HG03520 (cell line): ENCODE measurements around the gene PRKCA.

ENCODE experiments used
- ATAC-seq: cut with Tn5 transposase; IDR thresholded peaks from one replicate; pipeline ENCODE4 v1.9.1; 2021; ENCODE audit warnings: mild to moderate bottlenecking, moderate library complexity; ENCODE audit not compliant: unreplicated experiment

PRKCA gene

DNA sequence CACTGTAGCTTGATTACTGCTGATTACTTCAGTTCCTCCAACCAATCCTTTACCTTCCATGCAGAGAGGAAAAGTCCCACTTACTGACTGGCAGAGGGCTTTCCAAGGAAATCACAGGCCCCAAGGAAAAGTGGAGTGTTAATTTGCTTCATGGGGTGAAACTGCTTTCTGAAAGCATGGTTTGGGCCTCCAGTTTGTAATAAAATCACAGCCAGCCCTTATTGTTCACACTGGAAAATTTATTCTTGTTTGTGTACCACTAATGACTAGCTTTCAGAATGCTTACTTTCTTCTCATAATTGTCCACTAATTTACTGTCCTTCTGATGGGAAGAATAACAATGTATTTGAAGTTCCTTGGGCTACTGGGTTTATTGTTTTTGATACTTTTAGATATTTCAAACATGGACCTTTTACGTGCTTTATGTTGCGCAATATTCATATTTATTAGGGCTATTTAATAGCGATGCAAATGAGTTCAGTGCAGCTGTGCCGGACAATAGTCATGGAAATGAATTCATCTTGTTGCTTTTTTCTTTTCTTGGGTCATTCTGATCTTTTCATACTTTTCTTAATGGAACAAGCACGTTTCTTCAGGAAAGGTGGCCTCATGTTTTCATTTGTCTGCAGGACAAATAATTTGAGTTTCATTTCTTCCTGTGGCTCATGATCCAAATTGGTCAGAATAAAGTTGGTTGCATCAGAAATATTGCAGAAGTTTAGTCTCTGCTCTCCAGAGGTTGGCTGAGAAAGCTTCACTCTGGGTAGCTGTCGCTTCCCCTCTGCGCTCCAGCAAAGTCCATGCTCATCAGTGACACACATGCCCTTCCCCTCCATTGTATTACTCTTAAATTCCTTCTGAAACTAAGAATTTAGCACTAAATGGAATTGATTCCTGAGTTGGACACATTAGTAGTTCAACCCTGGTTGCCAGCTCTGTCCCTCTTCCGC lies 128.7 kb downstream of the PRKCA start:
- no peak for ATAC-seq

DNA sequence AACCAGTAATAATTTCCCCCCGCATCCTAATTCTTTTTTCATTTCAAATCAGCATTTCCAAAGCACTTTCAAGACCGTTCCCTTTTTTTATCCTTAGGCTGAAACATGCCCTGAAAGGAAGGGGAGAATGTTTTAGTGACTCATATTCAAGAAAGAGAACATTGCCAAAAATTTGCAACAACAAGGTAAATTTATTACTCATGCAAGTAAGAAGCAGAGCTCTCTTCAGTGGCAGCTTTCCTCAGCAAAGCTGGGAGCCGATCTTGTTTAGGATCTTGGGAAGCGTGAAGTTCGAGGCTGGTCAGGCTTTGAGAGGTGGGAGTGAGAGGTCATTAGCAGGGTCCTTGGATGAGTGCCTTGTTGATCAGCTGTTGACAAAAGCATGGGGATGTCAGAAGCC lies 129.5 kb downstream of the PRKCA start:
- ATAC-seq, result no peak

DNA sequence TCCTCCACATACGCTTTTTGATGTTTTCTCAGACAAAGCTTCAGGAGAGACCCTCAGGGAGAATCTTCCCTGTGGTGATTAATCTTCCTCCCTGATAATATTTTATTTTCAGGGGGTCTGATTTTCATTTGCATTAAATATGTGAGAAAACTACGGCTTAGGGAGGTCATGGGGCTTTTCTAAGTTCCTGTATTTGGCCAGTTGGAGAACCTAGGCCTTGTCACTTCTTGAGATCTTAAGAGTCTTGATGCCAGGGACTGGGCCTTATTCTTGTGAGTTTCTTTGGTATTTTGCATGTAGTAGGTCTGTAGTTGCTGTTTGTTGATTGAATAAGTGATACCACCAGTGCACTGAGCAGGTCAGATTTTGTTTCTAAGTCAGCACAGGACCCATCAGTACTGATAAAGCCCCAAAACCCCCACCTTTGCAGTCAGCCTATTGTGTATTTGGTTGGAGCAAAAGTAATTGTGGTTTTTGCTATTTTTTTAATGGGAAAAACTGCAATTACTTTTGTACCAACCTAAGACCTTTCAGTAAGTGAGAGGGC lies 130.1 kb downstream of the PRKCA start:
- ATAC-seq, result no peak

DNA sequence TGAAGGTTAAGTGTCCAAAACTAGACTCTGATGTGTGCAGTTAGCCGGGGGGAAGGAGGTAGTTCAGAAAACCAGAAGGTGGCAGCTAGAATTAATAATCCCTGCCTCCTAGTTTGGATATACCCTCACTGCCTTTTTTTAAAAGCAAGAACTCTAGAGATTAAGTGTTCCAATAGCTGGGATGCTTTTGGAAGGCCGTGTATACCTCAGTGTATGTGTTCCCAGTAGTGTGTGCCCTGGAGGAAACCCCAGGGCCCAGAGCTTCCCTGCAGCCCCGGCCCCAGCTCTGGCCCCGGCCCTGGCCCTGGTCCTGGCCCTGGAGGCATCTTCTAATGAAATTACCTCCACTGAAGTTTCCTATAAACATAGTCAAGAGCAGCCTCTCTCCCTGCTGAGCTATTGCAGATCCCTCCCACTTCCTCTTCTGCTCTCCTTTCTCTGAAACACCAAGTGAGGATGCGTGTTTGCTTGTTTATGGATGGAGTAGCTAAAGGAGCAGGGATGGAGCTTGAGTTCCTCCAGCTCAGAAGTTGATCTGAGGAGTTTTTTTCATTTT lies 130.7 kb downstream of the PRKCA start:
- no peak for ATAC-seq

DNA sequence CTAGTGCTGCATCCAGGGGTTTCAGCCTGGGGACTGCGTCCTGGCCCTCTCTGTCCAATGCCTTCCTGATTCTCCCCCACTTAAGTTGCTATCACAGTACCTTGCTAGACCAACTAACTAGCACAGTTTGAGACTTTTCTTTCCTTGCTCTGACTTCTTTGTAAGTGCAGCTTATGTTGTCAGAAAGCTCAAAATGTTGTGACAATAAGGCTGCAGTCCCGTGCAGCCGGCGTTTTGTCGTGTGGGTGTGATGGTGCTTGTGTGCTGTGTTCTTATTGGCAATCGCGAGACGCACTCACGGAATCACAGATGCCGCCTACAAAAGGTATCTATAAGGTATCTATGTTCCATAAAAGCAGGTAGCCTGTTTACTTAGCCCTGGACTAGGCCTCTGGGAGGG lies 132.8 kb downstream of the PRKCA start:
- no peak for ATAC-seq

- no peak for ATAC-seq
Measured at GRCh38 chr17:66436631-66437030, 134.2 kb downstream of the PRKCA start.

DNA sequence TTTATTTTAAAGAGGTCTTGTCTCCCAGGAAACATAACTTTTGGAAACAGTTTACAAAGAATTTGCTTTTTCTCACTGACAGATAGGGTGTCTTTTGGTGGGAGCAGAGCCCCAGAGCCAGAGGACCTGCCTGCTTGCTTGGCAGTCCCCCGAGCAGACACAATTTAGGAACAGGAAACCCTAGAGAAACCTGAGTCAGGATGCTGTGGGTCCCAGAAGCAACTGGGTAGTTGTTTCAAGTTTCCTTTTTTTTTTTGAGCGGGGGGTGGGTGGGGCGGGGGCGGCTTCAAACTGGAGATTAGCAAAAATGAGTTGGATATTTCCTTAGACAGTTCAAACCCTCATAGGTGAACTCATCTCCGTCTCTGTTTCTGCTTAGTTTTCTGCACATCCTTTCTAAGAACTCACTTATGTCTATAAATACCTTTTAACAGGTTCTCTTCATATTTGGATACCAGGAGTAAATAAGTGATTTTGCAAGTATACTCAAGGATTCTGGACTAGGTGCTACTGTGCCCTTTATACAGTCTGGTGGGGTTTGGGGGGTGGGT lies 135.1 kb downstream of the PRKCA start:
- no peak for ATAC-seq

DNA sequence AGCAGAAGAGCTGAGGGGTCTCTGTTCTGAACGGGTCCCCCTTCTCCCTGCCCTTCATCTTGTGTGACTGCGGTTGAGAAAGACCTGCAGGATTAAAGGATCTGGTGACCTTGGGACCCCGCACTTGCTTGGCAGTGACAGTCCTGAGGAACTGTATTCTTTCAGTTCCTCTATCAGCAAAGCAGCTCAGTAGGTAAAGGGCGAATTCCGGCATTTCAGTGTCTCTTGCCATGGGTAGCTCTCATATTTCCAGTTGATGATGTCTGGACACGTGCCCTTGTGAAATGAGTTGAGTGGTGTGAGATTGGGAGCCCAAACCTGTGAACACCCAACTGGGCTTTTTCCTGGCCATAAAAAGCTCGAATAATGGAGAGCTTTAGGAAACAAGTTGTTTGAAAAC lies 135.7 kb downstream of the PRKCA start:
- ATAC-seq, result no peak

DNA sequence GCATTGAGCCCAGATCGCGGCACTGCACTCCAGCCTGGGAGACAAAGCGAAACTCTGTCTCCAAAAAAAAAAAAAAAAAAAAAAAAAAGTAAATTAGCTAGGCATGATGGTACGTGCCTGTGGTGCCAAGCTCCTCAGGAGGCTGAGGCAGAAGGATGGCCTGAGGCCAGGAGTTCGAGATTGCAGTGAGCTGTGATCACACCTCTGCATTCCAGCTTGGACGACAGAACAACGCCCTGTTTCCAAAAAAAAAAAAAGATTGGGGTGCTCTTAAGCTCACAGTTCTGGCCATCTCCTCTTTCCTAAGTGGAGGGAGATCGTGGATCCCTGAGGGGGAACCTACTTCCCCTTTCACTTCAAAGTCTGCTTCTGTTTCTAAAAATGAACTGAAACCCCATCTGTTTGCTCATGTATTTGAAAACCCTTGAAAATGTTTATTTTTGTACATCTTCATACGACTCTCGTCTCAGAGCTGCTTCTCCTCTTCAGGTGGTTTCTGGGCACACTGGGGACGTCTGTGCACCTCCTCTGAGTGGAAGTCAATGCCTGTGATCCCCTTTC lies 138.8 kb downstream of the PRKCA start:
- ATAC-seq, result peak; percentile 74

DNA sequence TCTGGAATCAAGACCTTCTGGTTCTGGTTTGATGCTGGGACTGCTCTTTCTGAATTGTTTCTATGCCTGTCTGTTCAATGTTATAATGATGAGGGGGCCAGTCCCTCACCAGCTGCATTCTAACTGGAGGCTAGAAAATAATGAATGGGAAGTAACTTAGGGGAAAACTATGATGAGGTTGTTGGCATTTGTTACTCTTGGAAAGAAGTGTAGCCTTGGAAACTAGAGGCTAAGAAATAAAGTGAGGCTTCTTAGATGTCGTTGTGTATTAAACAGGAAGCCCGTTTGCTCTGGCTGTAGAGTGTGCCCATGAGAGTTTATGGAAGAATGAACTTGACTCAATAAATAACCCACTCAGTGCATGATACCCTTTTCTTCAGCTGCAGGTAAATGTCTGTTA lies 140.8 kb downstream of the PRKCA start:
- no peak for ATAC-seq

DNA sequence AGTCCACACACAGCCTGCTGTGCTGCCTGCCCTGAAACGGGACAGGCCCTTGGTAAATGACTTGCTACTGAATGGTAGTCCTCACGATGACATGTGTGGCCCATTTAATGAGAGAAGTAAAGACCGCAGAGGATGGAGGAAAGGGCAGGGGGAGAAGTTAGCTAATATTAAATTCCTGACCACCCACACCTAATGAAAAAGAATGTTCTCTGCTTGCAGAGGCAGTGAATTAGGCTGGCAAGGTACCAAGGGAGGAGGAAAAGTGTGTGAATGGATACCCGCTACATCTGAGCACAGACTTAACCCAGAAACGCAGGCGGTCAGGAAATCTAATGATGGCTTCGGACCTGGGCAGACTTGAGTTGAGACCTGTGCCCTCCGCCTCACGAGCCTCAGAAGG lies 141.2 kb downstream of the PRKCA start:
- ATAC-seq, result no peak

DNA sequence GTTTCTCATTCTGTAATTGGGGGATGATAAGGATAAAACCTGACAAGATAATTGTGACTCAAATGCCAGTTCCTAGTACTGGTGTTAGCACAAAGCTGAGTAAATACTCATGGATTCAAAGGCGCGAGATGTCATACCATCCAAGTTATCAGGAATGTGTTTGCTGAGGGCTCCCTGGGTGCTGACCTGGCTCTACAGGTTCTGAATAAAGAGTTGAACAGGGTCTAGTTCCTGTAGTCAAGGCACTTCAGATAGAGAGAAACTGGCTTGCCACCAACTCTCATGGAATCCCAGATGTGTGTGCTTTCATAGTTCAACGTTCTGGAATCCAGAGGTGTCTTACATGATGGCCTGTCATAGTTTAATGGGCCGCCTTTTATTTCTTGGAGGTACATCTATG lies 141.6 kb downstream of the PRKCA start:
- no peak for ATAC-seq

DNA sequence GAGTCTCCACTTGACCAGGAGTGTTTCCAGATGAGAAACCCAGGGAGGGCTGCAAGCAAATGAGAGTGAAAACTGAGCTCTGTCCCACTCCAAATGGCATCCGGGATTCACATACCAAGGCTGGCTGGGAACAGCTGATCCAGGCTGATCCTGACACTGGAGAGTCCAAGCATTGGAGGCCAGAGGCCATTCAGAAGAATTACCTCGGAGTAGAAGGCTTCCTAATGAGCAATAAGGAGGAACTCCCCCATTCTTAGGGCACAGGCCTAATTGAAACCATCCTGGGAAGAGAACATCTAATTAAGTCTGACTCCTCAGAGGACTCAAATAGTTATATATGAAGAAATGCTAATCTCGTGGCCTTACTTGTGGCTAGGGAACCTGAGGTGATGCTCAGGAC lies 142.8 kb downstream of the PRKCA start:
- no peak for ATAC-seq

- no peak for ATAC-seq
Measured at GRCh38 chr17:66446419-66446818, 144.0 kb downstream of the PRKCA start.

- no peak for ATAC-seq
Measured at GRCh38 chr17:66447159-66447558, 144.7 kb downstream of the PRKCA start.

DNA sequence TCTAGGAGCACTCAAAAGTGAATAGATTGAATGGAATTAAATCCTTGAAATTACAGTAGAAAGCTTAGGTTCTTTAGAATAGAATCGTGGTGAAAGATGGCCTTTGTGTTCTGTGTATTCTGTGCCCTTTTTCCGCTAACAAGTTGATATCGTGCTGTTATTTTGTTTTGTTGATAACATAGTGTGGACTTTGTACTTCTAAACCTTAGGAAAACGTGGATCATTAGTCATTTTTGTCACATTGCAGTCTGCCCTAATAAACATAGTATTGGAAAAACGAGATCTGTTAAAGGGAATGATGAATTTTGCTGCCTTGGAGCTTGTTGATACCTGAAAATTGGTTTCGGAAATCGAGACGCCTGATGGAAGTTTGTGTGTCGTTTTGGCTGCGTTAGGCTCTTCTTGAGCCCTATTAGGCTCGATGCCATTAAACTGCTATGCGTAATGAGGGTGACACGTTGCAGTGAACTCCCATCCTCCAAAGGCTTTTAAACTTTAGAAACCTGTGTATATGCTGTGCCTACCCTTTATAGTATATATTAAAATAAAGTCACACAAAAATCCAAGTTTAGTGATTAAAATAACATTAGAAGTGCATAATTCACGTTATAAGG lies 145.7 kb downstream of the PRKCA start:
- no peak for ATAC-seq

- no peak for ATAC-seq
Measured at GRCh38 chr17:66449418-66449977, 147.1 kb downstream of the PRKCA start.

DNA sequence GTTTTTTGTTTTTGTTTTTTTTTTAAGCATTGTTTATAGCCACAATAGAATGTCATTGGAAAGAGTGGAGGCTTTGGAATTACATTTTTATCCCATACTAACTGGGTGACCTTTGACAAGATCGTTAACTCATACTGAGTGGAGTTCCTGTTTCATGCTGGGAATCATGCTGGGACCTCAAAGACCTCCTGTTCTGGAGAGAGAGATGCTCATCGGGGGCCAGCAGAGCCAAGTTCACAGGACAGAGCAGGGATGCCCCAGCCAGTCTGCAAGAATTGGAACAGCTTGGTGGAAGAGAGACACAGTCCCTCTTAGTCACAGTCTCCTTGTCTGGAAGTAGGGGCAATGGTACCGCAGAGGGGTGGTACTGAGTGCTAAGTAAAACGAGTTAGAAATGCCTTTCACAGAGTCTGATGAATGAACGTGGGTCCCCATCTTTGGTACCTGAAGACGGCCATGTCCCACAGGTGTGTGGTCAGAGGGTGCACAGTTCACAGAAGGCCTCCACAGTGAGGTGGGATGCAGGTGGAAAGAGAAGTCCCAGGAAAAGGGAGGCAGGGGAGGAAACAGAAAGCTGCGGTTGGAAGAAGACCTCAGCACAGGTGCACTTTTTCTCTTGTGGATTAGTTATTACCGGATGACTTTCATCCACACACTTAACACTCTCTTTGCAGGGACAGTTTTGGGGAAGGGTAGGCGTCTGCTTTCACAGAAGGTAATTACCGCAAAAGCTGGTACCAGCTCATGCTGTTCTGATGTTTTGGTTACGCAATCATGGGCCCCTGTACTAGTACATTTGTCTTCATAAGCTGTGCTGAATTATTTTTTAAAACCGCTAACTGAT lies 147.8 kb downstream of the PRKCA start:
- no peak for ATAC-seq

DNA sequence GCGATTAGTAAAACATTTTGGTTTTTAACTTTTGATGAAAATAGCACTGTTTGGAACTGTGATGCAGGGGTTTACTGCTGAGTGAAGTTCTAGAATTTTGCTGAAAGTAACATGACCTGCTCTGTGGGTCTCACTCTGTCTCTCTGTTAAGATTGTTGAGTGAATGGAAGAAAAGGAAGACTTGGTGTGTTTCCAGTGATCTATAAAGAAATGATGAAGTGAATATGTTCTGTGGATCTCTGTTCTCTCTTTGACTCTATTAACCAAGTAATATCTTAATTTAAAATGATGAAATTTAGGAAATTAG lies 148.4 kb downstream of the PRKCA start:
- ATAC-seq, result no peak
